Loucy (cell line): ENCODE results near the gene BABAM2.

ENCODE experiments used
- H2AFZ ChIP-seq: fragments of 200-600 bp; sonication (generic); 2 replicates; pipeline ENCODE4 v1.6.0; 2016; ENCODE audit warnings: antibody characterized with exemption, mild to moderate bottlenecking, low read length, moderate library complexity
- H3F3A ChIP-seq: fragments of 200-600 bp; 2 replicates; pipeline ENCODE4 v1.6.0; 2016; ENCODE audit warnings: antibody characterized with exemption, low read depth, mild to moderate bottlenecking
- H3K27me3 ChIP-seq: fragments of 200-600 bp; sonication (generic); 2 replicates; pipeline ENCODE4 v1.6.1; 2014; ENCODE audit warnings: low read length, mild to moderate bottlenecking; ENCODE audit not compliant: insufficient read depth, poor library complexity, severe bottlenecking
- H3K36me3 ChIP-seq: fragments of 200-600 bp; sonication (generic); 2 replicates; pipeline ENCODE4 v1.6.1; 2016; ENCODE audit warnings: low read length; ENCODE audit not compliant: insufficient read depth
- H3K4me1 ChIP-seq: fragments of 200-600 bp; sonication (generic); 2 replicates; pipeline ENCODE4 v1.5.1; 2014; ENCODE audit warnings: low read length, mild to moderate bottlenecking; ENCODE audit not compliant: insufficient read depth, poor library complexity, severe bottlenecking
- H3K4me2 ChIP-seq: fragments of 200-600 bp; sonication (generic); 2 replicates; pipeline ENCODE4 v1.6.0; 2014; ENCODE audit warnings: antibody characterized with exemption, low read length, low read depth, mild to moderate bottlenecking; ENCODE audit not compliant: poor library complexity, severe bottlenecking
- H3K4me3 ChIP-seq: fragments of 200-600 bp; sonication (generic); 2 replicates; pipeline ENCODE4 v1.5.1; 2014; ENCODE audit warnings: low read length, mild to moderate bottlenecking, mixed read lengths; ENCODE audit not compliant: poor library complexity, severe bottlenecking
- H3K79me2 ChIP-seq: fragments of 200-600 bp; sonication (generic); 2 replicates; pipeline ENCODE4 v1.6.1; 2014; ENCODE audit warnings: low read length; ENCODE audit not compliant: insufficient read depth
- H3K9ac ChIP-seq: fragments of 200-600 bp; sonication (generic); 2 replicates; pipeline ENCODE4 v1.6.0; 2014; ENCODE audit warnings: mild to moderate bottlenecking, low read depth, low read length, moderate library complexity; ENCODE audit not compliant: poor library complexity, severe bottlenecking
- H3K9me2 ChIP-seq: fragments of 200-600 bp; sonication (generic); replicated peaks from 2 replicates; pipeline ENCODE4 v1.6.1; 2016; ENCODE audit warnings: low read depth, low read length, mixed read lengths
- H3K9me3 ChIP-seq: fragments of 200-600 bp; sonication (generic); 2 replicates; pipeline ENCODE4 v1.6.1; 2014; ENCODE audit warnings: mild to moderate bottlenecking, antibody characterized with exemption, low read length, low read depth; ENCODE audit not compliant: insufficient read depth
- H4K20me1 ChIP-seq: fragments of 200-600 bp; sonication (generic); 2 replicates; pipeline ENCODE4 v1.6.0; 2014; ENCODE audit warnings: antibody characterized with exemption, low read length, mild to moderate bottlenecking; ENCODE audit not compliant: insufficient read depth, poor library complexity, severe bottlenecking
- EZH2phosphoT487 ChIP-seq: fragments of 200-600 bp; IDR thresholded peaks from 2 replicates; pipeline ENCODE4 v1.6.1; 2018; ENCODE audit warnings: antibody characterized with exemption, mild to moderate bottlenecking, moderate library complexity, borderline replicate concordance
- TF ChIP-seq, protein P1 (sequence below): fragments of 200-600 bp; sonication (generic); conservative IDR thresholded peaks from 2 replicates; pipeline ENCODE4 v1.5.1; 2014; ENCODE audit warnings: mild to moderate bottlenecking, antibody characterized with exemption, low read length

The BABAM2 gene

DNA sequence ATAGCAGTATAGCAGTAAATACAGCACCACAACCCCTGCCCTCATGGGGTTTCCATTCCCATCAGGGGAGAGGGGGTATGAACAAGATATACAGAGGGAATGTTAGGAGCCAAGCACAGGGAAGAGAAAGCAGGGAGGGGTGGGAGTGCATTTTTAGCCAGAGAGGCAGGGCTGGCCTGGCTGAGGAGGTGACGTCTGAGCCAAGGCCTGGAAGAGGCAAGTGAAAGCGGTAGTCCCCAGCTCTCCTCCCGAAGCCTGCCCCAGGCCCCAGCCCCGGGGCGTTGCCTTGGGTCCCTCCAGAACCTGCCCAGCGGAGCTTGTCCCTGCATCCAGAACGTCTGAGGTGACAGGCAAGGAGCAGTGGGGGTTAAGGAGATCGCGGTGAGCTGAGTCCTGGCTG, 457.1 kb downstream of the BABAM2 start:
- no peaks in the 10 kb centered on the region for H4K20me1 ChIP-seq
- H3K9ac ChIP-seq = no peak overlapping the region

DNA sequence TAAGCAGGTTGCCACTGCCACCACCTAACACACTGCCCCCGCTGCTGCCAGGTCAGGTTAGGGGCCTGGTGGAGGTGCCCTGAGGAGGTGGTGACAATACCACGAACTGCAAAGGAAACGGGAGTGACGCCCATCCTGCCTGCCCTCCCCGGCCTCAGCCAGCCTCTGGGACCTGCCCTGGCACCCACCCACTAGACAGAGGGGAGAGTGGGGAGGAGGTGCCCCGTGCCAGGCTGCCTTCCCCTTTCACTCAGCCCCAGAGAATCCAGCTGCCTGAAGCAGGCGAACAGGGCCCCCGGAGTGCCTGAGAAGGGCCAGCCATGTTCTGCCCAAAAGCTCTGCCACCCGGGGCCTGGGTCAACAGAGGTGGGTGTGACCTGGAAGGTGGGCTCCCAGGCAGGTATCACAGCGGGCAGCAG, 457.6 kb downstream of the BABAM2 start:
- no peak overlapping the region for H2AFZ ChIP-seq
- no peaks in the 10 kb centered on the region for H3K9me3 ChIP-seq
- peaks cover 4% of the 10 kb centered on the region for H3K4me1 ChIP-seq
- no peaks in the 10 kb centered on the region for H3K27me3 ChIP-seq
- no peaks in the 10 kb centered on the region for H3K9me2 ChIP-seq
- TF ChIP-seq, protein P1, sequence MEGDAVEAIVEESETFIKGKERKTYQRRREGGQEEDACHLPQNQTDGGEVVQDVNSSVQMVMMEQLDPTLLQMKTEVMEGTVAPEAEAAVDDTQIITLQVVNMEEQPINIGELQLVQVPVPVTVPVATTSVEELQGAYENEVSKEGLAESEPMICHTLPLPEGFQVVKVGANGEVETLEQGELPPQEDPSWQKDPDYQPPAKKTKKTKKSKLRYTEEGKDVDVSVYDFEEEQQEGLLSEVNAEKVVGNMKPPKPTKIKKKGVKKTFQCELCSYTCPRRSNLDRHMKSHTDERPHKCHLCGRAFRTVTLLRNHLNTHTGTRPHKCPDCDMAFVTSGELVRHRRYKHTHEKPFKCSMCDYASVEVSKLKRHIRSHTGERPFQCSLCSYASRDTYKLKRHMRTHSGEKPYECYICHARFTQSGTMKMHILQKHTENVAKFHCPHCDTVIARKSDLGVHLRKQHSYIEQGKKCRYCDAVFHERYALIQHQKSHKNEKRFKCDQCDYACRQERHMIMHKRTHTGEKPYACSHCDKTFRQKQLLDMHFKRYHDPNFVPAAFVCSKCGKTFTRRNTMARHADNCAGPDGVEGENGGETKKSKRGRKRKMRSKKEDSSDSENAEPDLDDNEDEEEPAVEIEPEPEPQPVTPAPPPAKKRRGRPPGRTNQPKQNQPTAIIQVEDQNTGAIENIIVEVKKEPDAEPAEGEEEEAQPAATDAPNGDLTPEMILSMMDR = no peak
- TF ChIP-seq EZH2phosphoT487 = no peak
- no peak overlapping the region for H3K4me2 ChIP-seq
- no peaks in the 10 kb centered on the region for H4K20me1 ChIP-seq
- H3K36me3 ChIP-seq = no peaks in the 10 kb centered on the region
- no peak overlapping the region for H3K4me3 ChIP-seq
- no peaks in the 10 kb centered on the region for H3K79me2 ChIP-seq
- H3F3A ChIP-seq = no peaks in the 10 kb centered on the region
- no peak overlapping the region for H3K9ac ChIP-seq

More for the DNA sequence above, 457.1 kb downstream of the BABAM2 start:
- TF ChIP-seq, protein P1 = no peak
- TF ChIP-seq EZH2phosphoT487 = no peak
- no peaks in the 10 kb centered on the region for H3K9me3 ChIP-seq
- no peaks in the 10 kb centered on the region for H3K79me2 ChIP-seq
- H2AFZ ChIP-seq = no peak overlapping the region
- H3K9me2 ChIP-seq = no peaks in the 10 kb centered on the region
- no peaks in the 10 kb centered on the region for H3F3A ChIP-seq
- H3K27me3 ChIP-seq = no peaks in the 10 kb centered on the region
- peaks cover 4% of the 10 kb centered on the region for H3K4me1 ChIP-seq
- H3K4me2 ChIP-seq = no peak overlapping the region
- H3K36me3 ChIP-seq = no peaks in the 10 kb centered on the region
- no peak overlapping the region for H3K4me3 ChIP-seq

DNA sequence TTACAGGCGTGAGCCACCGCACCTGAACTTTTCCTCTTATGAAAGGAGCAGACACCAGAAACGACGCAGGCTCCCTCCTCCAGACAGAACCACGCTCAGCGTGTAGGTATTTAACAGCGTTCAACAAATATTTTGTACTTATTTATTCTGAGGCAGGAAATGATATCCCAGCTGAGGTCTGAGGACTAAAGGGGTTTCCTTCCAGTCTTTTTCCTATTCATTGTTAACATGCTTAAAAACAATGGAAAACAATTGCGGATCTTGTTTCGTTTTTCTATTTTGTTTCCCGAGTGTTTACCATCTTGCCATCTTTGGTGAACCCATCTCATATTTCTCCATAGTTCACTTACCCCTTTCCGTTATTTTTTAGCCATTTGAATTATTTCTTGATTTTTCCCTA, 458.4 kb downstream of the BABAM2 start:
- H3K79me2 ChIP-seq = no peaks in the 10 kb centered on the region
- H3F3A ChIP-seq = no peaks in the 10 kb centered on the region
- H4K20me1 ChIP-seq = no peaks in the 10 kb centered on the region
- H3K9me2 ChIP-seq = no peaks in the 10 kb centered on the region
- TF ChIP-seq, protein P1 = no peak
- TF ChIP-seq EZH2phosphoT487 = no peak
- no peaks in the 10 kb centered on the region for H3K27me3 ChIP-seq
- H3K4me2 ChIP-seq = no peak overlapping the region
- H2AFZ ChIP-seq = no peak overlapping the region
- no peaks in the 10 kb centered on the region for H3K9me3 ChIP-seq
- peaks cover 4% of the 10 kb centered on the region for H3K4me1 ChIP-seq
- H3K9ac ChIP-seq = no peak overlapping the region
- H3K36me3 ChIP-seq = no peaks in the 10 kb centered on the region
- no peak overlapping the region for H3K4me3 ChIP-seq
